ENCODE measurements around the gene TMEM91.
A peak's percentile ranks its signal among the peaks of the same experiment; 100 is the strongest.
"Not testable (repeated sequence)": the region's sequence is repeated elsewhere in the genome, so short reads cannot be mapped to it uniquely, and the experiment has no call there.

The TMEM91 gene

DNA sequence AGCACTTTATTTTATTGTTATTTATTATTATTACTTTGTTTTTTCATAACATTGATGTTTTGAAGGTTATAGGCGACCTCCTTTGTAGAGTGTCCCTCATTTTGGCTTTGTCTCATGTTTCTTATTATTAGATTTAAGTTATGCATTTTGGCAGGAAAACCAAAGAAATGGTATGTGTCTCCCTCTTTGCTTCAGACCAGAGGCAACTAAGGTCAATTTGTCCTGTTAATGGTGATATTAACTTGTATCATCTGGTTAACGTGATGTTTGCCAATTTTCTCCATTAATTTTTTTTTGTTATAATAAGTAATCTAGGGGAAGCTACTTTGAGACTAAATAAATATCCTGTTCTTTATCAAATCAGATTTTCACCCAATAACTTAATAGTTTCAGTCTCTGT, 3.8 kb upstream of the TMEM91 start:
- H3K27ac ChIP-seq = no peak overlapping the region

DNA sequence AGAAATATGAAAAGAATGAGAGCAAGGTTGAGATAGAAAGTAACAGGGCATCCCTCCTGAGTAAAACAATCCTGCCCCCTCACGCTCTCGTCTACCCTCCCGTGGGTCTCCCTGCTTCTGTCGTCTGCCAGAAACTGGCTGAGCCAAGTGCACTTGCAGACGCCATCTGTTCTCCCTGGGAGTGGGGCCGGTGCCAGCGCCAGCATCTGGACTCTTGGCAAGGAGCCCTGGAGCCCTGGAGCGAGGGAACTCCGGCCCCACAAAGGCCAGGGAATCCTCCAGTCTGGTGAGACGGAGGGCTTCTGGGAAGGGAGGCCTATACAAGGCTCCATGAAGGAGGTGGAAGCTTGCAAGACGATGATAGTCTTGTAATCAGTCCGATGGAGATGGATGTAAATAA, 2.3 kb upstream of the TMEM91 start:
- no peak for TF ChIP-seq Cebpa-rat (IDR thresholded peaks at IDR 0.05)
- Histone ChIP-seq H3K4me3 (no peak overlapping the region), H3K9me3 (no peaks in the 10 kb centered on the region), H3K9ac (no peak overlapping the region), H4K20me1 (no peaks in the 10 kb centered on the region; the same call in 1 of the 2 replicates), H3K4me2 (no peak overlapping the region), H3K4me1 (peaks cover 38% of the 10 kb centered on the region), H3K27me3 (no peaks in the 10 kb centered on the region; the same call in 1 of the 2 replicates), H3K36me3 (0 out of 2 replicates have a peak, but pooled peaks cover 12% of the 10 kb centered on the region), H3K27ac (no peak overlapping the region)

More for the DNA sequence above, 3.8 kb upstream of the TMEM91 start:
- no peaks in the 10 kb centered on the region for H3K9me3 ChIP-seq
- H3K4me1 ChIP-seq = peaks cover 32% of the 10 kb centered on the region
- H3K4me2 ChIP-seq = no peak overlapping the region
- no peak overlapping the region for H3K9ac ChIP-seq
- 0 out of 2 replicates have a peak, but pooled peaks cover 12% of the 10 kb centered on the region for H3K36me3 ChIP-seq
- no peaks in the 10 kb centered on the region; the same call in 1 of the 2 replicates for H4K20me1 ChIP-seq
- H3K27me3 ChIP-seq = no peaks in the 10 kb centered on the region; the same call in 1 of the 2 replicates
- no peak for TF ChIP-seq Cebpa-rat (IDR thresholded peaks at IDR 0.05)
- H3K4me3 ChIP-seq = no peak overlapping the region

DNA sequence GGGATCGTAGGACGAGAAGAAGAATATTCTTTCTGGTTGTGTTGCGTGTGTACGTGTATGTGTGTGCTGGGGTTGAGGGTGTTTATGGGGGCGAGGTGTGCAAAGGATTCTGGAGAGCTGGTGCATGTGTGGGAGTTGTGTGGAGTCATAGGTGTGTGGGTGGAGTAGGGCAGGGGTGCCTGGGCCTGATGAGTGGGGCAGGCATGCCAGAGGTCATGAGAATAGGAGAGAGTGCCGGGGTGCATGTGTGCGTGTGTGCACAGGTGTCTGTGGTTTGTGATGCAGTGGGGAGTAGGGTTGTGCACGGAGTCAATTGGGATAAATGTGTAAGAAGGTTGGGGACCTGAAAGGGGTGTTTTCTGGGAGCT, 649 bp downstream of the TMEM91 start:
- Histone ChIP-seq H3K27ac (no peak overlapping the region), H3K9me3 (no peaks in the 10 kb centered on the region), H3K4me3 (peak overlapping the region; percentile 61; the same call in 1 of the 2 replicates), H3K4me1 (peaks cover 31% of the 10 kb centered on the region), H3K4me2 (peak overlapping the region; percentile 63), H3K27me3 (no peaks in the 10 kb centered on the region; the same call in 1 of the 2 replicates), H4K20me1 (no peaks in the 10 kb centered on the region; the same call in 1 of the 2 replicates), H3K9ac (no peak overlapping the region), H3K36me3 (peaks cover 26% of the 10 kb centered on the region; the same call in 1 of the 2 replicates)
- no peak for TF ChIP-seq Cebpa-rat (IDR thresholded peaks at IDR 0.05)

DNA sequence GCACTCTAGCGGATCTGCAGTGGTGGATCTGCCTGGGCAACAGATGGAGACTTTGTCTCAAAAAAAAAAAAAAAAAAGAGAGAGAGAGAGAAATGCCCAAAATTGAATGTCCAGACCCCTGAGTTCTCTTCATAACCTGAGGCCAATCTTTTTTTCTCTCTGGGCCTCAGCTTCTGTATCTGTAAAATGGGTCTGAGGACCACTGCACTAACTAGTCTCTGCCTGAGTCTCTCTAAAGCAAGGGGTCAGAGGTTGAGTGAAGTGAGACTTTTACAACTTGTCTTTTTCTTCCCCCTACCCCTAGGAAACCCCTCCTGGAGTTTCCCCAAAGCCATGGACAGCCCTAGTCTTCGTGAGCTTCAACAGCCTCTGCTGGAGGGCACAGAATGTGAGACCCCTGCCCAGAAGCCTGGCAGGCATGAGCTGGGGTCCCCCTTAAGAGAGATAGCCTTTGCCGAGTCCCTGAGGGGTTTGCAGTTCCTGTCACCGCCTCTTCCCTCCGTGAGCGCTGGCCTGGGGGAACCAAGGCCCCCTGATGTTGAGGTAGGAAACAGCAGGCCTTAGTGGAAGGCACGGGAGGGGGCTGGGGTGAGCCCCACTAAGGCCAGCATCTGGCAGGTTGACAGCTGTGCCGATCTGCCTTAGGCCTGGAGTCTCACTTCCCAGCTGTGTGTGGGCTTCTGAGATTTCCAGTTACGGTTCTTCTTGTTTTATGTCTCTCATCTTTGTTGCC, 1.8 kb downstream of the TMEM91 start:
- TF ChIP-seq Cebpa-rat (IDR thresholded peaks at IDR 0.05) = no peak
- H4K20me1 ChIP-seq = no peaks in the 10 kb centered on the region; the same call in 1 of the 2 replicates
- peaks cover 25% of the 10 kb centered on the region for H3K4me1 ChIP-seq
- H3K9me3 ChIP-seq = no peaks in the 10 kb centered on the region
- no peaks in the 10 kb centered on the region; the same call in 1 of the 2 replicates for H3K27me3 ChIP-seq
- H3K36me3 ChIP-seq = peaks cover 37% of the 10 kb centered on the region
- peak overlapping the region; percentile 70; the same call in 1 of the 2 replicates for H3K27ac ChIP-seq
- H3K9ac ChIP-seq = no peak overlapping the region; the same call in 1 of the 2 replicates
- no peak overlapping the region for H3K4me3 ChIP-seq
- peak overlapping the region; percentile 67 for H3K4me2 ChIP-seq

DNA sequence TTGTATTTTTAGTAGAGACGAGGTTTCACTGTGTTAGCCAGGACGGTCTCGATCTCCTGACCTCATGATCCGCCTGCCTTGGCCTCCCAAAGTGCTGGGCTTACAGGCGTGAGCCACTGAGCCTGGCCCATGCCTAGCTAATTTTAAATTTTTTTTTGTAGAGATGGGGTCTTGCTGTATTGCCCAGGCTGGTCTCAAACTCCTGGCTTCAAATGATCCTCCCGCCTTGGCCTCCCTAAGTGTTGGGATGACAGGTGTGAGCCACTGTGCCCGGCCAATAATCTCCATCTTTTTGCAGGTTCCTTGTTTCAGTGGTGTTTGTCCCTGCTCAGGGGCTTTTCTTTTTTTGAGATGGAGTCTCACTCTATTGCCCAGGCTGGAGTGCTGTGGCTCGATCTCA, 5.2 kb downstream of the TMEM91 start:
- not testable (repeated sequence) for H3K4me3 ChIP-seq, H3K27me3 ChIP-seq, H3K9ac ChIP-seq, H3K27ac ChIP-seq, H4K20me1 ChIP-seq, H3K4me2 ChIP-seq, H3K9me3 ChIP-seq
- Histone ChIP-seq H3K36me3 (peaks cover 62% of the 10 kb centered on the region), H3K4me1 (peaks cover 29% of the 10 kb centered on the region)

DNA sequence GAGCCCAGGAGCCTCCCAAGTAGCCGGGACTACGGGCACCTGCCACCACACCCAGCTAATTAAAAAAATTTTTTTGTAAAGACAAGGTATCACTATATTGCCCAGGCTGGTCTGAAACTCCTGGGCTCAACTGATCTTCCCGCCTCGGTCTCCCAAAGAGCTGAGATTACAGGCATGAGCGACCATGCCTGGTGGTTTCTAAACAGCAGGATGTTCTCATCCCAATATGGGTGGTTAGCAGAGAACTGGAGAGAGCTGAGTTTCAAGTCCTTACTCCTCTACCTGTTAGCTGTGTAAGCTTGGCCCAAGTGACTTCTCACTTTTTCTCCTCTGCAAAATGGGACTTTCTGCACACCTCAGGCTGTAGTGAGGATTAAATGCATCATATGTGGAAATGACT, 8.0 kb downstream of the TMEM91 start:
- Histone ChIP-seq H4K20me1 (peaks cover 9% of the 10 kb centered on the region; the same call in 1 of the 2 replicates), H3K9me3 (no peaks in the 10 kb centered on the region), H3K9ac (no peak overlapping the region), H3K4me1 (peaks cover 12% of the 10 kb centered on the region), H3K4me2 (peak overlapping the region; percentile 11; the same call in 1 of the 2 replicates), H3K27ac (no peak overlapping the region), H3K27me3 (no peaks in the 10 kb centered on the region), H3K36me3 (peaks cover 90% of the 10 kb centered on the region), H3K4me3 (no peak overlapping the region)
- no peak for TF ChIP-seq Cebpa-rat (IDR thresholded peaks at IDR 0.05)

DNA sequence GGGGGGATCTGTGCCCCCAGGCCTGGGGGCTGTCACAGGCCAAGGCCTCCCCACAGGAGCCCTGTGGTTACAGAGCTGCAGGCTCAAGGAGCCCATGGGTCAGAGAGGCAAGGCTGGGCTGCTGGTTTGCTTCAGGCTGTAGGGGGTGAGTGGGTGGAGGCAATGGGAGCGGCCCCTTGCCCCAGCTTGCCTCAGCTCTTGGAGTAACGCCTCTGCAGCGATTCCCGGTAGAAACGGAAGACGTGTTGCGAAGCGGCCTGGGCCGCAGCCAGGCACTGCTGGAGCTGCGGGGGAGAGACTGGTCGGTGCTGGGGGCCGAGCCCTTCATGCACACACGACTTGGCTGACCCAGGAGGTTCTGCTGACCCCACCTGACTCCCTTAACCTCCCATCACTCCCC, 10.1 kb downstream of the TMEM91 start:
- no peak overlapping the region for H3K27ac ChIP-seq
- no peak overlapping the region for H3K4me3 ChIP-seq
- peaks cover 12% of the 10 kb centered on the region for H3K4me1 ChIP-seq
- no peaks in the 10 kb centered on the region for H3K9me3 ChIP-seq
- TF ChIP-seq Cebpa-rat (IDR thresholded peaks at IDR 0.05) = no peak
- no peak overlapping the region for H3K9ac ChIP-seq
- peaks cover 13% of the 10 kb centered on the region for H4K20me1 ChIP-seq
- H3K27me3 ChIP-seq = no peaks in the 10 kb centered on the region
- peaks cover 98% of the 10 kb centered on the region for H3K36me3 ChIP-seq
- no peak overlapping the region for H3K4me2 ChIP-seq

DNA sequence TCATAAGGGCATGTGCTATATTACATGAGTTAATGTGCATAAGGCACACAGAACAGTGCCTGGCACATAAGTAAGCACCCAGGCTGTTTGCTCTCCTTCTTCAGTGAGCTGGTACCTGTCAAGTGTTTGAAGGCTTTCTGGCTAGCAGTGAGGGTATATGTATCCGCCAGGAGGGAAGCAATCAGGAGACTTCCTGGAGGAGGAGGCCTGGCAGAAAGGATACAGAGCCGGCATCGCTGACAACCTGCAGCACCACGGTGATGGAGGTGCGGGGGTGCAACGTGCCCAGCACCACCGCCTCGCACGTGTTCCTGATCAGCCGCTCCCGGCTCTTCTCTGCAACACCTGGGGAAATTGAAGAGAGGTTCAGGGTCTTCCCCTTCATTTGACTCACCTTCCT, 15.3 kb downstream of the TMEM91 start:
- peaks cover 48% of the 10 kb centered on the region; the same call in 1 of the 2 replicates for H4K20me1 ChIP-seq
- no peak overlapping the region for H3K4me3 ChIP-seq
- peaks cover 79% of the 10 kb centered on the region for H3K36me3 ChIP-seq
- TF ChIP-seq Cebpa-rat (IDR thresholded peaks at IDR 0.05) = no peak
- H3K9me3 ChIP-seq = no peaks in the 10 kb centered on the region
- no peak overlapping the region for H3K4me2 ChIP-seq
- H3K27ac ChIP-seq = no peak overlapping the region
- no peak overlapping the region for H3K9ac ChIP-seq
- H3K27me3 ChIP-seq = no peaks in the 10 kb centered on the region
- peaks cover 25% of the 10 kb centered on the region for H3K4me1 ChIP-seq

DNA sequence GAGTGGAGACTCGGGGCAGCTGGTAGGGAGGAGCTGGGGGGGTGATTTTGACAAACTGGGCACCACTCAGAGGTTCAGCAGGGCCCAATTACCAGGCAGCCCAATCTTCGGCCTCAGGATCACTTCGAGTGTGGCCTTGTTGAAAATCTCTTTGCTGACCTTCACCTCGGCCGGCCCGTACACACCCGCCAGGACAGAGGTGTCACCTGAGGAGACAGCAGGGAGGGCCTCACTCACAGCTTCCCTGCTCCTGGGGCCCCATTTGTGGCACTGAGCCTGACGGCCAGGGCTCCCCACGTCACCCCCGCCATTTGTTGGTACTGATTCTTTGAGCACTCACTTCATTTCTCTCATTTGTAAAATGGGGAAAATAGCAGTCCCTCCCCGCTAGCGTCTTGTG, 16.4 kb downstream of the TMEM91 start:
- Histone ChIP-seq H3K36me3 (peaks cover 68% of the 10 kb centered on the region), H3K4me3 (no peak overlapping the region), H3K9ac (no peak overlapping the region), H3K4me2 (no peak overlapping the region), H3K9me3 (no peaks in the 10 kb centered on the region), H3K4me1 (peaks cover 25% of the 10 kb centered on the region), H3K27ac (no peak overlapping the region), H4K20me1 (peaks cover 48% of the 10 kb centered on the region; the same call in 1 of the 2 replicates), H3K27me3 (no peaks in the 10 kb centered on the region)
- TF ChIP-seq Cebpa-rat (IDR thresholded peaks at IDR 0.05) = no peak

DNA sequence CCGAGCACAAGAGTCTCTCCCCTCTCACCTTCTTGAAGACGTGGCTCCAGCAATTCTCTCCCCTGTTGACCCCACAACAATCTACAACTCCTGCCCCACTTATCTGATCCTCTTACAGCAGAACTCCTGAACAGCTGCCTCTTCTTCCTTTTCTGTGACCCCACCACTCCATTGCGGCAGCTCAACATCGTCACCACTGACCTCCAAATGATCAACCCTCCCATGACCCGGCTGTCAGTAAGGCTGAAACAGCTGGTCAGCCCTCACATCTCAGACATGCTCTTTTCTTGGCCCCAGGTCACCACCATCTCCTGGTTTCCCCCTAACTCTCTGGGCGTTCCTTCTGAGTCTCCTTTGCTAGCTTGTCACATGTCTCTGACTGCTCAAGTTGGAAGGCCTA, 19.0 kb downstream of the TMEM91 start:
- no peak for TF ChIP-seq Cebpa-rat (IDR thresholded peaks at IDR 0.05)
- Histone ChIP-seq H3K27me3 (no peaks in the 10 kb centered on the region), H4K20me1 (peaks cover 38% of the 10 kb centered on the region; the same call in 1 of the 2 replicates), H3K27ac (no peak overlapping the region; the same call in 1 of the 2 replicates), H3K4me2 (peak overlapping the region; percentile 88), H3K9ac (peak overlapping the region; percentile 97), H3K4me3 (peak overlapping the region; percentile 93; the same call in 1 of the 2 replicates), H3K4me1 (peaks cover 44% of the 10 kb centered on the region), H3K36me3 (peaks cover 42% of the 10 kb centered on the region), H3K9me3 (no peaks in the 10 kb centered on the region)

Data from BLaER1 (cell line).